HG03457 (cell line): ENCODE results near the gene BCDIN3D.
"Not testable (repeated sequence)": the region's sequence is repeated elsewhere in the genome, so short reads cannot be mapped to it uniquely, and the experiment has no call there.

Source experiments
- ATAC-seq: cut with Tn5 transposase; IDR thresholded peaks from one replicate; pipeline ENCODE4 v1.9.1; 2021; ENCODE audit warnings: moderate number of reproducible peaks; ENCODE audit not compliant: unreplicated experiment

BCDIN3D gene, protein sequence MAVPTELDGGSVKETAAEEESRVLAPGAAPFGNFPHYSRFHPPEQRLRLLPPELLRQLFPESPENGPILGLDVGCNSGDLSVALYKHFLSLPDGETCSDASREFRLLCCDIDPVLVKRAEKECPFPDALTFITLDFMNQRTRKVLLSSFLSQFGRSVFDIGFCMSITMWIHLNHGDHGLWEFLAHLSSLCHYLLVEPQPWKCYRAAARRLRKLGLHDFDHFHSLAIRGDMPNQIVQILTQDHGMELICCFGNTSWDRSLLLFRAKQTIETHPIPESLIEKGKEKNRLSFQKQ

GRCh38 chr12:49842519-49843352 is at the start of gene BCDIN3D:
Gene BCDIN3D, minus strand, starts transcription at chr12:49843106. Its CDS starts 19 bp downstream, at chr12:49843087.
- peak; percentile 62 for ATAC-seq

DNA sequence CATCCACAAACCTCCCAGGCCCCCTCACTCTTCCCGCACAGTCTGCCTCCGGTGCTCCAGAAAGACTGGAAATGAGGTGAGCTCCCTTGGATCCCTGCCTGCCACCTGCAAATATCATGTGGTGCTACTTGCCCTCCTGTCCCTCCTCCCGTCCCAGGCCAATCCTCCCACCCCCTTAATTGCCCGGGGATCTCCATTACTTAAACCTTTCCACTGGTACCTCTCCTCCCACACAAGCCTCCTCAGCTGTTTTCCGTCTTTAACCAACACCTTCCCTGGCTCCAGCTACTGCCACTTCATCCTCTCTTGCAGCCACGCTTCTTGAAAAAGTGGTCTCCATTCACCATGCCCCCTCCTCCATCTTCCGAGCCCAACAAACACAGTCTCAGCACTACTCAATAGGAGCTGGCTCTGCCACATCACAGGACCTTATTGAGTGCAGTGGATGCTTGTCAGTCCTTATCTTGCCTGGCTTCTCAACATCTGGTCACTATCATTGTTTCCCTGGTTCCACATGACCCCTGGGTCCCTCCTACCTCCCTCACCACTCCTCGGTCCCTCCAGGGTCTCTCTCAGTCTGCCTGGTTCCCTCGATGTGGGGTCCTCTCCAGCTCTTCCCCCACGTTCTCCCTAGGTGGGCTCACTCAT is 49.3 kb upstream of the BCDIN3D start:
- no peak for ATAC-seq

DNA sequence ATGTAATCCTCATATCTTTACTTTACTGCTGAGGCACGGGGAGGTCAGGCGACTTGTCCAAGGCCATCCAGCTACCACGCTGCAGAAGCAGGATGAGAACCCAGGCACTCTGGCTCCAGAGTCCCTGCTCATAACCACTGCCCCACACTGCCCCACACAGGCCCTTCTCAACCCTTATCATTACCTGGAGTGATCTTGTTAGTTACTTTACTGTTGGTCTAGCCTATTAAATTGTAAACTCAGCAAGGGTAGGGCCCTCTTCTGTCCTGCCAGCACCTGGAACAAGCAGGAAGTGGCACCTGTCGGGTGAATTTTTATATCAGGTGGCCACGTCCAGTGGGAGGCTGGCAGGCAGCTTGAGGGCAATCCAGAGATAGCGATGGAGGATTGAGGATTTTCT is 48.6 kb upstream of the BCDIN3D start:
- no peak for ATAC-seq

DNA sequence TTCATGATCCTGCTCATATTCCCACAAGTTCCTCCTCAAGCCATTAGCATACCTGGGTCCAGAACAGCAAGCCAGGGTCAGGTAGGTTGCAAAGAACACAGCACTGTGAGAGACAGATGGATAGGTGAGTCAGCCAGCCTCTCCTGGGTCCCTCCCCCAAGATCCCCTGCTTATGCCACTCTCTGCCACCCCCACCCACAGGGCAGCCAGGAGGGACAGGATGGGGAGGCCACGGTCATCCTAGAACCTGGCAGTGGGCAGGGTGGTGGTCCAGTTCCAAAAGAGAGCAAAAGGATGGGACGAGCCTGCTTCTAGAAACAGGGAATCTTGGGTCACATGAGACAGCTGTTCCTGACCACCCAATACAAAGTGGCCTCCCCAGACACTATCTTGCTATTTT is 48.1 kb upstream of the BCDIN3D start:
- no peak for ATAC-seq

DNA sequence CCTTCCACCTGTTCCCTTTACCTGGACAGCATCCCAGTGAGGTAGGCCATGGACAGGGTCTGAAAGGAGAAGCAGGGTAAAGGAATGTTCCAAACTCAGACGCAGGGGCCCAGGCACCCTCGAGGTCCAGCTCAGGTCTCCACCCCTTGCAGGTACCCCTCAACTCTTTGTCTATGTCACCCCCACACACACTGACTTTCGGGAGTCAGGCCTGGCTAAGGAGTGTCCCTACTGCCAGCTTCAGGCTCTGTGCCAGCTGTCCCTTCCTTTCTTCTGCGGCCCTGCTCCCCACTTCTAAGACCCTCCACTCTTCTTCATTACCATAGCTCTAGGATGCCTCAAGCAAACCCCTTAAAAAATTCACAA is 47.2 kb upstream of the BCDIN3D start:
- ATAC-seq: no peak

DNA sequence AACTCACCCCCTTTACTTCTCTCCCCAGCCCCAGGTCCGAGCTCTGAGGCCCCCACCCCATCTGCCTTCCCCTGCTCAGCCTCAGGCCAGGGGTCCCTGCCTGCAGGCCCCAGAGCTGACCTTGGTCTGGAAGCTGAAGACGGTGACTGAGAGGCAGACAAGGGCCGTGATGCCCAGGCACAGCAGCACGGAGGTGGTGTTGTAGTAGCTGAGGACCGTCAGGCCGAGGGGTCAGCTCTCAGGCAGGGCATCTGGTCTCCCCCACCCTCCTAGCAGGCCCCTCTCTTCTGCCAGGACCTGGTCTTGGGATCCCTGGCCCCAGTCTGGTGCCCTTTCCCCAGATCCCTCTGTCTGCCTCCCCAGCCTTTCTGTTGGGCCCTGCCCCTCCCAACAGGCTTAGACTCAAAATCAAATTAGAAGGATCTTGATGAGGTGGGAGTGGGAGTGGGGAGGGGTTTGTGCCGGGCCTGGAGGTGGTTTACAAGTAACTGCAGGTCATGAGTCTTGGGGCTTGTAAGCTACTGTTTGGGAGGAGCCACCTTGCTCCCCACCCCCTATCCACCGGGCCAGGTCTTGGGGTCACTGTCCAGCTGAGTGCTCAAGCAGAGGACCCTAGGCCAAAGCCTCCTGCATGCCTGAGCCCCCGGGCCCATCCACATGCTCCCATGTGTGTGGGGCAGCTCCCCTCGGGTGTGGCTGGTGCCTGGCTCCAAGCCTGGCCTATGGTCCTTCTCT is 46.6 kb upstream of the BCDIN3D start:
- ATAC-seq: no peak

- ATAC-seq: no peak
Observed at GRCh38 chr12:49888461-49889151, 45.7 kb upstream of the BCDIN3D start.

- ATAC-seq: no peak
Observed at GRCh38 chr12:49887536-49888401, 44.9 kb upstream of the BCDIN3D start.

GRCh38 chr12:49887091-49887490 is 44.2 kb upstream of the BCDIN3D start:
- no peak for ATAC-seq

DNA sequence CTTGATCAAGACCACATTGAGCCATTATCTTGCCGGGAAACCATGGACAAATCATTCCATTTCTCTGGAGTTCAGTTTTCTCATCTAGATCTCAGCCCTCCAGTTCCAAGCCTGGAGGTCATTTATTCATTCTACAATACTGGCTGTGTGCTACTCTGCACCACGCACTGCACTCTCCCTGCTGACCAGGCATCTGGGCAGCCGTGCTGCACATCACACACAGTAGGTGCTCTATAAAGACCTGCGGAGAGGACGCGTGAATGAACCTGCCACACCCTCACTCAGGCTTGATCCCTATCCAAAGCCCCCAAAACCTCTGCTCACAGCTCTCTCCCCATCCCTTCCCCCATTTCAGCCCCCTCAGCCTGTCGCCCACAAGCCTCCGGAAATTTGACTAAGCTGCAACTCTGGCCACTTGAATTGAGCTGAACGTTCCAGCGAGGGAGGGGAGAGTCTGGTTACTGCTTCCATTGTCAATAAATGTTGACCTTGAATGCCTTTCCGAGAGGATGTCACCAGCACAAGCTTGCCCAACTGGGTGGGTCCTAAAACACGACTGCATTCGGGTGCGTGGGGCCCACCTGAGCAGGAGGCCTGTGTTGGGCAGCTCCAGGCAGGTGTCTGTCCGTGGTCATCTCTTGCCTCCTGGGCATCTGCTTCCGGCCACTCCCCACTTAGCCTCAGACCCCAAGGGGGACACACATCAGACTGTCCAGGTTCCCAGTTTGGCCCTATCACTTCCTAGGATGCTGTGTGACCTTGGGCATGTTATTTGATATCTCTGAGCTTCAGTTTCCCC is 43.0 kb upstream of the BCDIN3D start:
- no peak for ATAC-seq

- no peak for ATAC-seq
Observed at GRCh38 chr12:49885118-49885517, 42.2 kb upstream of the BCDIN3D start.

- ATAC-seq: no peak
Observed at GRCh38 chr12:49882851-49883464, 40.1 kb upstream of the BCDIN3D start.

- ATAC-seq: no peak
Observed at GRCh38 chr12:49882248-49882850, 39.4 kb upstream of the BCDIN3D start.

DNA sequence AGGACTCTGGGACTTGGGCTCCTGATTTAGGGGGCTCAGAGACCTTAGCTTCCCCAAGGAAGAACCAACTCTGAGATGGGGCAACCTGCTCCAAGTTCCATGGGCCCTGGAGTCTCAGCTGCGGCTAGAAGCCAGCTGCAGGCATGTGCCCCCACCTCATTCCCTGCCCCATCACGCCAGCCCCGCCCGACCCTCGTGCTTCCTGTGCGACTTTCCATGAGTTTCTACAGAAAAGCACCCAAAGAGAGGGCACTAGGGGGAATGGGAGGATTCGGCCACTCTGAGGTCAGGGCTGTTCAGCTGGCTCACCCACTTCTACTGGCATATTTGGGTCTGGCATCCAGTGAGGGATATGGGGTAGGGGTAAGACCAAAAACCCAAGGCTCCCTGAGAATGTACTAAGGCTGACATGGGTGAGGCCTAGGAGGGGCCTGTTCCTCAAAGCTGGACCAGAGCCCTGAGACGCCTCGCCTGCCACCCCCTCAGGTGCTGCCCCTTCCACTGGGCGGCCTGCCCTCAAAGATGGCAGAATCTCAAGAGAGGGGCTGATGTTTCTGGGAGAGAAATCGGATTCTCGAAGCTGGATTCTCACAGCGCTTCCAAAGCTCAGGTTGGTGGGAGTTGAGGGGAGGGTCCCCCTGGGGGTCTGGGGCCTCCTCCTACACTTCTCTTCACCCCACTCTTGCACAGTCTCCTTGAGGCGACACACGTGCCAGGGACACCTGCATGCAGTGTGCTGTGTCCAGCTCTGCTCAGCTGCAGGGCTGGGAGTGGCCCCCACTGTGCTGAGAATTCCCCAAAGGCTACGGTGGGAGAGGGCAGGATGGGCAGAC is 38.7 kb upstream of the BCDIN3D start:
- ATAC-seq: no peak

GRCh38 chr12:49880756-49881414 is 38.0 kb upstream of the BCDIN3D start:
- no peak for ATAC-seq

DNA sequence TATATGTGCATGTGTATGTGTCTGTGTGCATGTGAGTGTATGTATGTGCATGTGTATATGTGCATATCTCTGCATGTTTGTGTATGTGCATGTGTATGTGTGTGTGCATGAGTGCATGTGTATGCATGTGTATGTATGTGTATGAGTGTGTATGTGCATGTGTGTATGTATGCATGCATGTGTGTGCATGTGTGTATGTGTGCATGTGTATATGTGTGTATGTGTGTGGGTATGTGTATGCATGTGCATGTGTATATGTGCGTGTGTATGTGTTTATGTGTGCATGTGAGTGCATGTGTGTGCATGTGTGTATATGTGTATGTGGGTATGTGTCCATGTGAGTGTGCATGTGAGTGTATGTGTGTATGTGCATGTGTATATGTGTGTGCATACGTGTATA is 36.2 kb upstream of the BCDIN3D start:
- not testable (repeated sequence) for ATAC-seq

GRCh38 chr12:49878021-49878420 is 35.1 kb upstream of the BCDIN3D start:
- ATAC-seq: no peak
